ENCODE results near the gene PIGL.
"Not testable (repeated sequence)": the region's sequence is repeated elsewhere in the genome, so short reads cannot be mapped to it uniquely, and the experiment has no call there.

PIGL gene

GRCh38 chr17:16304830-16305229 lies 87.8 kb downstream of the PIGL start:
- no peak for DNase-seq

- no peak for DNase-seq
Measured at GRCh38 chr17:16306211-16306610, 89.2 kb downstream of the PIGL start.

GRCh38 chr17:16312061-16312460 lies 95.1 kb downstream of the PIGL start:
- not testable (repeated sequence) for DNase-seq

- DNase-seq = no peak
Measured at GRCh38 chr17:16313139-16314090, 96.4 kb downstream of the PIGL start.

- no peak for DNase-seq
Measured at GRCh38 chr17:16314189-16314588, 97.2 kb downstream of the PIGL start.

GRCh38 chr17:16314859-16315258 lies 97.8 kb downstream of the PIGL start:
- no peak for DNase-seq

- no peak for DNase-seq
Measured at GRCh38 chr17:16319969-16320368, 103.0 kb downstream of the PIGL start.

- DNase-seq = no peak
Measured at GRCh38 chr17:16322636-16323035, 105.6 kb downstream of the PIGL start.

- DNase-seq = no peak
Measured at GRCh38 chr17:16325964-16326363, 109.0 kb downstream of the PIGL start.

GRCh38 chr17:16327018-16327417 lies 110.0 kb downstream of the PIGL start:
- no peak for DNase-seq

- no peak for DNase-seq
Measured at GRCh38 chr17:16328997-16329396, 112.0 kb downstream of the PIGL start.

GRCh38 chr17:16329519-16330271 lies 112.7 kb downstream of the PIGL start:
- peak in 1 of 51 donors; percentile 8 for DNase-seq

GRCh38 chr17:16338391-16338790 lies 121.4 kb downstream of the PIGL start:
- DNase-seq = no peak

- no peak for DNase-seq
Measured at GRCh38 chr17:16339402-16339801, 122.4 kb downstream of the PIGL start.

GRCh38 chr17:16339959-16340358 lies 122.9 kb downstream of the PIGL start:
- no peak for DNase-seq

GRCh38 chr17:16342979-16343378 lies 126.0 kb downstream of the PIGL start:
- DNase-seq = peak in 1 of 51 donors; percentile 41

- DNase-seq = no peak
Measured at GRCh38 chr17:16343569-16343968, 126.6 kb downstream of the PIGL start.

GRCh38 chr17:16345565-16345964 lies 128.6 kb downstream of the PIGL start:
- no peak for DNase-seq

GRCh38 chr17:16346721-16347271 lies 129.8 kb downstream of the PIGL start:
- DNase-seq = no peak

- no peak for DNase-seq
Measured at GRCh38 chr17:16348586-16348985, 131.6 kb downstream of the PIGL start.

- DNase-seq = no peak
Measured at GRCh38 chr17:16349431-16349830, 132.4 kb downstream of the PIGL start.

- DNase-seq = no peak
Measured at GRCh38 chr17:16351831-16352230, 134.8 kb downstream of the PIGL start.
